Stimulated activated CD4-positive, alpha-beta T cell treated with anti-CD3 and anti-CD28 coated beads, Interleukin-12 subunit alpha, Interleukin-12 subunit beta, amount 100 ng/mL, for 24 hours (primary cell): ENCODE results near the gene GRIA4.
"Not testable (repeated sequence)": the region's sequence is repeated elsewhere in the genome, so short reads cannot be mapped to it uniquely, and the experiment has no call there.

ENCODE experiments used
- DNase-seq, 2 experiments: peaks; one replicate each; pipeline ENCODE4 v3.0.0-alpha.2; 2020; ENCODE audit warnings: low read depth in 2 of 2

GRIA4 gene

DNA sequence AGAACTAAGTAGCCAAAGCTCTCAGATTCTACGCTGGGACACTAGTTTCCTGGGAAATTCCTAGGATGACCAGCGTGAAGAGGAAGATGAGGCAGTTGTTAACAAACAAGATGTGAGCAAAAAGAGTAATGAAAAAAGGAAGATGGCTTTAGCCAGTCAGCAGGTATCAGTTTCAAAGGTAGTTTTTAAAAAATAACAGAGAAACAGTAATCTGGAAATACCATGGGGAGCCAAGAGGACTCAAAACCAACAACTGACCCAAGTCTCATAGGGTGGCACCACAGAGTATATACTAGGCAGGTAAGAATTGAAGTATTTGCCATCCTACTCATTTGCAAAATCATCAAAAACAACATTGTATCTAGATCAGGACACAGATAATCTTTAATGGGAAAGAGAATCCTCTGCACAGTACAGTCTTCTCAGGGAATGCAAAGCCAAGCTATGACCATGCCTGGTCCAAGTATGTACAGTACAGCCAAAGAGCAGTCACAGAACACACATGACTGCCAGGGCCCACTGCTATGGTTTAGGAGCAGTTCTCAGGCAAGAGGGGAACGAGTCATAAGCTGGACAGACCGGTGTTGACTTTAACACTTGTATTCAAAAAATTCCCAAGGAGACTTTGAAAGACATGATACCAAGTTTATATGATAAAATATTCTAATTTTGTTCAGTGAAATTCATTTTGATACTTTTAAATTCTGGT, 391.6 kb downstream of the GRIA4 start:
- no peak for DNase-seq

DNA sequence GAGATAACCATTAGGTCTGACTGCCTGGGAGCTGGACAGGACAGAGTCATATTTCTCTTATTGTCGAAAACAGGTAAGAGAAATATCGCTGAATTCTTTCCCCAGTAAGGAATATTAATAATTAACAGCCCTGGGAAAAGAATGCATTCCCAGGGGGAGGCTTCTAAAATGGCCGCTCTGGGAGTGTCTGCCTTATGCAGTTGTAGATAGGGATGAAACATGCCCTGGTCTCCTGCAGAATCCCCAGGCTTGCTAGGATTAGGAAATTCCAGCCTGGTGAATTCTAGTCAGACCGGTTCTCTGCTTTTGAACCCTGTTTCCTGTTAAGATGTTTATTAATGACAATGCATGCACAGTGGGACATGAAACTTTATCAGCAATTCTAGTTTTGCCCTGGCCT, 393.2 kb downstream of the GRIA4 start:
- not testable (repeated sequence) for DNase-seq

DNA sequence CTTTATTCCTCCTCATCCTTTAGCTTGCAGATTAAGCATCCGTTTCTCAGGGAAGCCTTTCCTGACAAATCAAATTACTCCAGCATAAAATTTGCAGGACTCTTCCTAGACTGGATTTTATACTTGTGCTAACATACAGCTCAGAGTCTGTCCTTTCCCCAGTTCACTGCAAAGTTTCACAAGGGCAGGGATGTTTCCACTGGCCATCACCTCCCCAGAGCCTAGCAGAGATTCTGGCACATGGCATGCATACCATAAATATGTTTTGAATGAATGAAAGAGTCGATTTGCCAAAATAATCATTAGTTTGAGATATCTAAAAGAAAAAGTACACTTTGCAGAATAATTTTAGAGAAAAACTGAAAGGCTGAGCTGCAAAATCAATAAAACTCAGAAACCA, 401.6 kb downstream of the GRIA4 start:
- no peak for DNase-seq

DNA sequence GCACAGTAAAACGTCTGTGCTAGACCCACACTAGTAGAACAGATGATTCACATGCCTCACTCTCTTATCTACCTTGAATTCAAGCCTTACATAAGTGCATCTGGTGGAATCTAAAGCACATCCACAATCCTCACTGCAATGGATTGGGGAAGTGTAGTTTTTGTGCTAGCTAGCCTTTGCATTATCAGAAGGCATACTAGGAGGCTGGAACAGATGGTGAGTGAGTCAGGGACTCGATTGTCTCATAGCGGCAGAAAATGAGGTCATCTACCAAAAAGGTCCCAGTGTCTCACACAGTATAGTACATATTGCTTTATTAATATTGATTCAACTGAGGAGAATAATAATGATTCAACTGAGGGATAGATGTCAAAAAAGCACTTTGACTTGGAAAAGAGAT, 402.9 kb downstream of the GRIA4 start:
- DNase-seq: no peak

DNA sequence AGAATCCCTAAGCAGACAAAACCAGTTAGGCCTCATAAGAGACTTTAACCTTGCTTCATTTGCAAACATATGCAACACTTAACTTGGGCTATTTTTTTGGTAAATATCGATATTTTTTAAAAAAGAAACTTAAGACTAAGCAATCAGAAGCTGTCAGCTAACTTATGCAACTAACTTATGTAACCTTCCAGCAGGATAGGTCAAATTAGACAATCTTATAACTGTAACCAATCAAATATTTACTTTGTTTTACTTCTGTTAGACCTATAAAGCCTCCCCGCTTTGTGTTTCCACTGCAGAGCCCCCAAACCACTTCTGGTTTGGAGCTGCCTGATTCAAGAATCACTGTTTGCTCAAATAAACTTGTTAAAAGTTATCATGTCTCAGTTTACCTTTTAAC, 404.2 kb downstream of the GRIA4 start:
- DNase-seq: no peak

DNA sequence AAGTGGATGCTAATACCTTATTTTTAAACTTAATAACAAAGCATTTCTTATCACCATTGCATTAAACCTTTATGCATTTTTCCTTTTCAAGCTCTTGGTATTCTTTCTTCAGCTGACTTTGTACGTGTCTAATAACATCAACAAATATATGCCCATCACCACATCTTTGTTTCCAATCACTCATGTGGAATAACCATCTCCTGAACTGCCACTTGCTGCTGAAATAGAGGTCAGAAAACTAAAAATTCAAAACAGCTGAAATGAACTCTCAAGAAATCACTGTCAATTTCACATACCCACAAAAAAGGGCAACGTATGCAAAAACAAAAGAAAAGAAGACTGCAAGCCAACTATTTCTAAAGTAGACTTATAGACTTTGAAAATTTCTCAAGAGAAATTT, 404.7 kb downstream of the GRIA4 start:
- no peak for DNase-seq

DNA sequence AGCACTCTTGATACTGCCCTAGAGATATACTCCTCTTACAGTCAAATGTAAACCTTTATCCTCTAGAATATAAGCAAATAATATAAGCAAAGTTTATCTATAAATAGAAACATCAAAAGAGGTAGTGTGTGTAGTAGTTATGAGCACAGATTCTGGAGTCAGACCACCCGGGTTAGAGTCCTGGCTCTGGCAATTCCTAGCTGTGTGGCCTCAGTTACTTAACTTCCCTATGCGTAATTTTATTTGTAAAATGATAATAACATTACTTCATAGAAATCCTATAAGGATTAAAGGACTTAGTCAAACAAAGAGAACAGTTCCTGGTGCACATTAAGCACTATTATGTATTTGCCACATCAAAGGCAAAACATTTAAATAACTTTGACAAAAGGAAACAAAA, 405.2 kb downstream of the GRIA4 start:
- no peak for DNase-seq

DNA sequence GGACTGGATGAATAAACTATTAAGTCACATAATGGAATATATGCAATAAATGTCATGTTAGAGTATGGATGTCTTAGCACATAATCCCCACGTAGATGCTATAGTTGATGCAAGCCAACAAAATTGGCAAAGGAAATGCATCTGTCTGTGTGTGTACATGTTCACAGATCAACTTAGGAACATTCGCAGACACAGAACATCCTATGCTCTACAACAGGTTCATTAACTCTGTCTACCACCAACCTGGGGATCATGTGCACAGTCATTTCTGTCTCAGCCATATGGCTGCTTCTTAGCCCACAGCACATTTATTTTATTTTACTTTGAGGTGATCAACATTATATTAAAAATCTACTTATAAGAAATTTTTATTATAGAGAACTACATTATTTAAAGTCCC, 407.2 kb downstream of the GRIA4 start:
- no peak for DNase-seq

DNA sequence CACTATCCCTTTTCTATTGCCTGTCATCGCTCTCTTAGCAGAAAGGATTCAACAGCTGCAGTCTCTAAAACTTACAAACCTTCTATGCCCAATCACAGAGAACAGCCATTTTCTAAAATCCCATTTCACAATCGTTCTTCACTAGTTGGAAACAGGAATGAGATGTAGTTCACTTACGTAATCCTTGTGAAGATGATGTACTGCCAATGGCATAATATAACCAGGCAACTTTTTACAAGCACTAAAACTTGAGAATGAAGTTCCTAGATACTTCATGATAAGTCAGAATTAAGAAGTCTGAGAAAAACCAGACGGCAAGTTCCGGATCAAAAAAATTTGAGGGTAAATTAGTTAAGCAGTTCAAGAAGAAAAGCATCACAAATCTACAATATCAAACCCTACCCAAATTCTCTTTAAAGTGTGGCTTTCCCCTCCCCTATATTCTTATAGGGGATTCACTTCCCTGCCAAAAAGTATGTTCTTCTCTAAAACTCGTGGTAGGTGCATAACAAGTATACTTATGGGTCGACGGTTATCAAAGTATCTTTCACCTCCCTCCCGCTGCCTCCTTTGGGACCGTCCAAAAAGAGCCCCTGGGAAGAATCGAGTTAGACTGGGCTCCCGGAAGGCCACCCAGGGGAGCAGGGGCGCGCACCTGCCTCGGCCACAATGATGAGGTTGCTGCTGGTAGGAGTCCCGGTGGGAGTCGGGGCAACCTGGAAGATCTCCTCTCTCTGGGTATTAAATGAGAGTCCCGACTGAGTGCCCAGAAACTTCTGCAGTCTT, 411.5 kb downstream of the GRIA4 start:
- DNase-seq: no peak

DNA sequence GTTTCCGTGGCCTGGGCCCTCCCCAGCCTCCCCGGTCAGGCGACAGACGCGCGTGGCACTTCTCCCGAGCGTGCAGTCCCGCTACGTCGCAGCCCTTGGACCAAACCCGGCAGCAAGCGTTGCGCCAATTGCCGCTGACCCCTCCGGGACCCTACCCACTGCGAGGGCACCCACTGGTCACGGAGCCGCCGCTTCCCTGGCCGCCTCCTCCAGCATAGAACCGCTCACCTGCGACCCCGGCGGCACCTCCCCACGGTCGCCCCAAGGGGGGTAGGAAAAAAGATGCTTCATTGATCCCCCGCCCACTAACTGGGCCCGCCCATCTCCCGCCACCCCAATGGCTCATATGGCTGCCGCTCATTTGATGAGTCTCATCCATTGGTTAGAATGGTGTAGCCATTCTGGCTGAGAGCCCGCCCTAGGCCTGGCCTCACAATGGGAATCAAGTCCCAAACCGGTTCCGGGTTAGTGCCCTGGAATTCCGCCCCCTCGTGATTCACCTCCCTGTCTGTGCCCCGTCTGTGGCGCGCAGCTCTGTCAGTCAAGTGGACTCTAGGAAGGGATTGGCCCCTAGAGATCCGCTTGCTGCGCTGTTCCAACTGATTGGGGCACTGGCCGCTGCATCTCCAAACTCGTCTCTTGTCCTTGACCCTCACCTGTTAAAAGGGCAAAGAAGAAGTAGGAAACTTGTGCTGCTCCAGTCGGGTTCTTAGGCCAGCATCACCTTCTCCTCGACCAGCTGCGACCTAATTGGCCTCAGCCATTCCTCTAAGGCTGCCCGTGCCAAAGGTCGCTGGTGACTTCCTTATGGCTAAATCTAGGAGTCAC, 412.3 kb downstream of the GRIA4 start, which contains the start of gene MSANTD4:
MSANTD4 (minus strand) TSS at position 274 of the 828 bp plus-strand sequence. CDS start 11,323 bp downstream, outside the sequence.
- peak; percentile 94 for DNase-seq

DNA sequence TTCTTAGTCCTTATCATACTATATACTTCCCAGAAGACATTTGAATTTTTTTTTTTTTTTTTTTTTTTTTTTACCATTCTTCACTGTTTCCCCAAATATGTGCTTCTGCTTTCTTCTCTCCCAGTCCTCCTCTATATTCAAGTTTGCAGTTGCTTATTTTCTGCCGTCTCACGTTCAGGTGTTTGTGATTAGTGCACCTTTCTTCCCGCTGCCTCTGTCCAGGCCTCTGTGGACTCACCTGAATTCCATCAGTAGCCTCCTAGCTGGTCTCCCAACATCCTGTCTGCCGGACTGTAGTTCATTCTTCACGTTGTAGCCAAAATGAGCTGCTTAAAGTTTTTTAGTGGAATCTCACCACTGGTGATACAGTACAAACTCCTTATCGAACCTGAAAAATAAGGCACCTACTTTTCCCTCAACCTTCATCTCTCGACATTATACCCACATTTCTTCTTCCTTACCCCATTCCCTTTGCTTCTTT, 413.0 kb downstream of the GRIA4 start:
- DNase-seq: no peak

DNA sequence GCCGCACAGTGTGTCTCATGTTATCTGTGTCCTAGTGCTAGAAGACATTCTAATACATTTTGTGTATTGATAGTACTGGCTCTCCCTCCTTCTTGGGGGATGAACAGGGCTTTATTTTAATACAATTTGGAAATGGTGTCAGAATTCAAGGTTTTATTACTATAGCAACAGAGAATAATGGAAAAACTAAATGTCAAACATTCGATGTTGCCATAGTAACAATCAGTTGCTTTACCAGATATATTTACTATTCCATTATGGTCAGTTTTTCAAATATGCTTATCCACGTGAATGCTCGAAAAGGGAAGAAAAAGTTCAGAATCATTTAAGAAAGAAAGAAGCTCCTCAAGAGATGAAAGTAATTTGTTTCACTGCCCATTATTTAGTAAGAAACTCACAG, 420.7 kb downstream of the GRIA4 start:
- no peak for DNase-seq

DNA sequence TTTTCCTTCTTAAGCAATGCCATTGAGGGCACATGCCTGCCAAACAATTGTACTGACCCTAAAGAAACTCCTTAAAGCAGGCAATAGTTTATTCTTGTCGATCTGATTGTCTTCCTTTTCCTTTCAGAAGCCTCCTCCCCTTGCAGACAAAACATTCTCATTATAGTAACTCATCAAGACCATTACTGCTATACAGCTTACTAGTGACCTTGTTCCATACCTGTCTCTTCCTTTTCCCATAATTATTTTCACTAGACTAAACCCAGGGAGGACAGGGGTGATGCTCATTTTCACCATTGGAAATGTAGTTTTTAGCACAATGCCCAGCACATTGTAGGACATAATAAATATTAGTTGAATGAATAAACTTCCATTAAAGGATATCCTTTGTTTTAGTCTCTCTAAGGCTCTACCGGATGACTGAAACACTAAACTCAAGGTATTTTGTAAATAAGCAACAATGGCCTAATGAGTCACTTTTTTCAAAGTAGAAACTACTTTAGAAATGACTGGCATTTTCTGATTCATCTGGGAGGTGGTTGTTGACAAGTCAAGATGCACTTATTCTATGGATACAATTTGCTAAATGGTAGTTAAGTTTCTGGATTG, 421.4 kb downstream of the GRIA4 start:
- no peak for DNase-seq
